ENCODE data around the gene TREH.

TREH gene

DNA sequence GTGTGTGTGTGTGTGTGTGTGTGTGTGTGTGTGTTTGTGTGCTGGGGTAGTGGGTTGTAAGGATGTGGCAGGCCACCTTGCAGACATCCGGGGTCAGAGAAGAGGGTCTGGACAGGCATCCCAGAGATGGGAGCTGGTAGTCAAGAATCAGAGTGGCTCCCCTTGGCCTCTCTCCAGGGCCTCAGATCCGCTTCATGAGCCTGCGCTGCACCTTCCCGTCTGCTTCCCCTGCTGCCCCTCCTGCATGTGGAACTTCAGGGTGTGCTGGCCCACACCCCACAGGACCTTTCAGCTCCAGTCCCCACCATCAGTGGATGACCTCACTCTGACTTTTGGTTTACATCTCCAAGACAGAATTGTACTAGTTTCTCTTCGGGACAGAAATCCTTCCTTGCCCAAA, 31.2 kb downstream of the TREH start:
- no peak for DNase-seq (ENCODE audit: low spot score)

GRCh38 chr11:118646393-118646792, 33.1 kb downstream of the TREH start:
- DNase-seq (ENCODE audit: low spot score), result no peak

DNA sequence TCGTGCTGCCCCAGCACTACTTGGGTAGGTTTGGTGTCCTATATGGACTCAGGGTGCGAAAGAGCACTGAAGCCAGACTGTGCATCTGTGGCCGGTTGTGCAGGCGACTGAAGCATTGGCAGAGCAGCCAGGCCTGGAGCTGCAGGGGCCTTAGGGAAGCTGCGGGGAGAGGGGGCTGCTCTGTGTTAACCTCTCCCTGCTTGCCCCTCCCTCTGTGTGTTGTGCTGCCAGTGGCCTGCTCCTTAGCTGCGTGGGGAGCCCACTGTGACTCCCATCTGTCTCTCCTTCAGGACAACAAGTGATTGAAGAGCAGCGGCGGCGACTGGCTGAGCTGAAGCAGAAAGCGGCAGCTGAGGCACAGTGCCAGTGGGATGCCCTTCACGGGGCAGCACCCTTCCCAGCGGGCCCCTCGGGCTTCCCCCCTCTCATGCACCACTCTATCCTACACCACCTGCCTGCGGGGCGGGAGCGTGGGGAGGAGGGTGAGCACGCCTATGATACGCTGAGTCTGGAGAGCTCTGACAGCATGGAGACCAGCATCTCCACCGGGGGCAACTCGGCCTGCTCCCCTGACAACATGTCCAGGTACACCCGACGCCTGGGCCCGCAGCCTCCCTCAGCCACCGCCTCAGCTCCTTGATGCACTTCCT, 34.3 kb downstream of the TREH start:
- no peak for DNase-seq (ENCODE audit: low spot score)

DNA sequence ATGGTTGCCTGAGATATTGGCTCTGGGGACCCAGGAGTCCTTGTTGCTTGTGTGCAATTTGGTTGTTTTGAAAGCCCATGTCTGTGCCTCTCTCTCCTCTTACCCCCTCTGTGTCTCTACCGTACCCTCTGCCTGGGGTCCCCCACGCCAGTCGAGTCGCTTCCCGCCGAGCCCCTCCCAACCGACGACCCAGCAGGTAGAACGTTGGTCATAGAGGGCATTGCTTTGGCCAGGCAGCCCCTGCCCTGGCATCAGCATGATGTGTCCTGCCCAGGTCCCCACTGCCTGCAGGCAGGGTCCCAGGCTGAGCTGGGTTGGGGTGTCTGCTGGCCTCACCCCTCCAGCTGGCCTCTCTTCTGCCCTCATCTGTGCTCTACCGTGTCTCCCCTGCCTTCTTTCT, 35.0 kb downstream of the TREH start:
- no peak for DNase-seq (ENCODE audit: low spot score)

DNA sequence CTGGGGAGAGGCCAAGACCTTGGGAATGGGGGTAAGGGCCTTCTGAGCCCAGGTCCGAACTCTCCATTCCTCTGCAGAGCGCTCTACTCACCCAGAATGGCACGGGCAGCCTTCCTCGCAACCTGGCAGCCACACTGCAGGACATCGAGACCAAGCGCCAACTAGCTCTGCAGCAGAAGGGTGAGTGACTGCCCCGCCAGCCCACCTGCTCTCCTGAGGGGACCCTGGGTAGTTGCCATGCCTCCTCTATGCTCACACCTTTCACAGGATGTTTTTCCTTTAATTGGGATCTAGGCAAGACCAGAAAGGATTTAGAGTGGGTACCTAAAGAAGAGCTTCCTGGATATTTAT, 35.5 kb downstream of the TREH start:
- DNase-seq (ENCODE audit: low spot score), result no peak

DNA sequence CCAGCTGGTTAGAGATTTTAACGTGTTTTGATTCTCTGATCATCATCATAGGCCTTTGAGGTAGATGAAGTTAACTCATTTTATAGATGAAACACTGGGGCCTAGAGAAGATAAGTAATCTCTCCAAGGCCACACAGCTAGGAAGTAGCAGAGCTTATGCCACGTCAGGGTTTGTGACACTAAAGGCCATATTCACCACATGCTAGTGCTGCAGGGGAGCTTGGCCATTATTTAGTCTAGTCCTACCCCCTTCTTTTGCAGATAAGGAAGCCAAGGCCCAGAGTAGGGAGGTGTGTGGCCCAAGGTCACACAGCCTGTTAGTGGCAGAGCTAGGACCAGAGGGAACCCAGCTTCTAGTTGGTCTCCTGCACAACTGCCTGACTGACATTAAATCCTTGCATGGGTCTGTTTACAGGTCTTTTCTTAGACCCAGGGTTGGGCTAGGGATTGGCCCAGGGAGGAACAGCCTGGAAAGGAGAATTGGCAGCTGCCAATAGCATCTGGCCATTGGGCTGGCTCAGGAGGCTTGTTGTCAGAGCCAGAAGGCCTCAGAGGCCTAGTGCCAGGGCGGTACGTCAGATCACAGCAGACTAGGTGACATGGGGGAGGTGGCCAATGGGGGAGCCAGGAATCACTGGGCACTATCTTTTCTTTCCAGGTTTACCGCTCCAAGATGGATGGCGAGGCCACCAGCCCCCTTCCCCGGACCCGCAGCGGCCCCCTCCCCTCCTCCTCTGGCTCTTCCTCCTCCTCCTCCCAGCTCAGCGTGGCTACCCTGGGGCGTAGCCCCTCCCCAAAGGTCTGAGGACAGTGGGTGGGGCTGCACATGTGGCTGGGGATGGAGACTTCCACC, 36.1 kb downstream of the TREH start:
- no peak for DNase-seq (ENCODE audit: low spot score)

DNA sequence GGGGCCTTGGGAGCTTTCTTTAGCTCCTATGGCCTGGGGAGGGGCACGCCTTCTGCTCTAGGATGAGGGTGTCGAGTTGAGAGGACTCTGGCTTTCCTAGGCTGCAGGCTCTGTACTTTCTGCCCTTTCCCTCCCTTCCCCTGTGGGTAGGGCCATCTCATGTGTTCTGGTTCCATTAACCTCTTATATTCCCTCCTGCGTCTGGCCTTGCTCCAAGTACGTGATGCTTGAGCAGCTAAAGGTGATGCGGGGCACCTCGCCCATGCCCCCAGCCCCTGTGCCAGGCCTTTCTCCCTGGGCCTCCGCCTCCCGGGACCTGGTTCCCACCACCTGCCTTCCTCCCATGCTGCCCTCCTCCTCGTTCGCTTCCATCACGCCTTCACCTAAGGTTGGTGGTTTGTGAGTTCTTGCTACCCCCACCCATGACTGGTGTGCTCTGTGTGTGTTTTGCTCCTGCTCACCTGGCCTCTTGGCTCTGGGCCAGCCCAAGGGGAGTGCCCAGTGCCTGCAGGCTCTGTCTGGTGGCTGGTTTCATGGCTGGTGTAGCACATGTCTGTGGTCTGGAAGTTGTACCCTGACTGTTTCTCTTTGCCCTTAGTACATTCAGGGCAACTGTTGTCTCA, 37.9 kb downstream of the TREH start:
- DNase-seq (ENCODE audit: low spot score), result no peak

DNA sequence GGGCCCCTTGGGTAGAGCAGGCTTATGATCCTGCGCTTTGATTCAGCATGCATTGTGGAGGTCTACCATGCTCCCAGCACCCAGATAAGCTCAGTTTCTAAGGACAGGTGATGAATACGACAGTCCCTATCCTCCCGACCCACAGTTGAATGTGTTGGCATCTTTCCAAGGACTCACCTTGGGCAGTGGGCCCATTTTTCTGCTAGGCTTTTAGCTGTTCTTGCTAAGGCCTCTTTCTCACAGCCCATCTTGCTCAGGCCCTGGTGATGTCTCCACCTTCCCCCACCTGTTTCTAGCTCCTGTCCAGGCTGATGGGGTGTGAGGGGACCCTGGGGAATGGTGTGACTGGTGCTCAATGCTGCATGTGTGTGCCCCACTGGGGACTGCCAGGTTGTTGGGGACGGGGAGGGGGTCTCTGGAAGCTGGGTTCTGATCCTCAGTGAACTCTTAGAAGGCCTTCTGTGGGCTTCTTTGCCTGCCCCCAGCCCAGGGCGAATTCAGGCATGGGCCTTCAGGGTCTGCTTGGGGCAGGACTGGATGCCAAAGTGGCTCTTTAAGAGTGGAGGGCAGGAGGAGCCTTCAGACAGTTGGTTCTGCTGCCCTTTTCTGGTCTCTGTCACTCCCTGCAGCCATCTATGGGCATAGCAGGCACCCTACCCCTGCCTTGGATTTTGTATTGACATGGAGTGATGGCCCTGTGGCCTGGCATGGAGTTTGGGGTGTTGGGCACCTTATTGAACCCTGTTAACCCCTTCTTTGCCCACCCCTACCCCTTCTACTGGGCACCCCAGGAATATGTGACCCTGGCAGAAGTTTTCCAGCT, 38.9 kb downstream of the TREH start:
- DNase-seq (ENCODE audit: low spot score), result no peak

DNA sequence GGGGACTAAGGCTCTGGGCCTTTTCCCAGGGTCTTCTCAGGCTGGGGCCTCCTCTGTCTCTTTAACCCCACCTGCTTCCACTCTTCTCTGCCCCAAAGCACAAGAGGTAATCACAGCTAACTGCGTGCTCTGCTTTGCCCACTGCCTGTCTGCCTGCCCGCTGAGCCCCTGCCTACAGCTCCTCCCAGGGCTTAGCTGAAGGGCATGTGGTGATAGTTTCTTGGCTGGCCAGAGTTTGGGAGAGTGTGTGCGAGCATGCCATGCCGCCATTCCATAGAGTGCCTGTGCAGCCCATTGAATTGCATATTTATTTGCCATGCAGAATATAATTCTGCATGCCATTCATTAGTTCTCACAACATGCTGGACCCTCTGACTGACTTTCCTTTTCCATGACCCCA, 39.6 kb downstream of the TREH start:
- no peak for DNase-seq (ENCODE audit: low spot score)

GRCh38 chr11:118638726-118639125, 40.7 kb downstream of the TREH start:
- no peak for DNase-seq (ENCODE audit: low spot score)

DNA sequence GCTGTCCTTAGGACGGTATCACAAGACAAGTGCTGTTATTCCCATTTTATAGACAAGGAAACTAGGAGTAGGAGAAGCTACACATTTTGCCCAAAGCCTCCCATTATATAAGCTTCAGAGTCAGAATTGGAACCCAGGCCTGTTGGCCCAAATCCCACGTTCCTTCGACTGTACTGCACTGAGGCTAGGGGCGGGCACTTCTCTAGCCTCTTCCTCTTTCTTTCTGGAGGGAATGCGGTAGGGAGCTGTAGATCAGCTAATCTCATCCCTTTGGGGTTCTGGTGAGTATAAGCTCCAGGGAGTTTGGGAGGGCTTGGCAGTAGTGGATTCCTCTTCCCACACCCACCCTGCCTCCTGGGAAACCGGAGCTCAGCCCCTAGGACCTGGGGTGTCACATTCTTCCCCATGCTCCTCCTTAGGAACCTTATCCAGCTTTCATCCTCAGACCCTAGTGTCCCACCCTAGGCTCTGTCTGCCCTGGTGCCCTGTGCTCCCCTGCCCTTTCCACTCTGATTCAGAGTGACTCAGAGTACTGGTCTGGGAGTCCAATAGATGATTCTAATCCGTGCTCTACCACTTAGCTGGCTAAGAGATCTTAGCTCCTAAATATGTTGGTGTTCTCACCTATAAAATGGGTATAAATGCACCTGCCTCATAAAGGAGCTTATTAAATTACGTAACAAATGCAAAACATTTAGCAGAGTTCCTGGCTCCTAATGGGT, 42.7 kb downstream of the TREH start:
- DNase-seq (ENCODE audit: low spot score), result no peak

DNA sequence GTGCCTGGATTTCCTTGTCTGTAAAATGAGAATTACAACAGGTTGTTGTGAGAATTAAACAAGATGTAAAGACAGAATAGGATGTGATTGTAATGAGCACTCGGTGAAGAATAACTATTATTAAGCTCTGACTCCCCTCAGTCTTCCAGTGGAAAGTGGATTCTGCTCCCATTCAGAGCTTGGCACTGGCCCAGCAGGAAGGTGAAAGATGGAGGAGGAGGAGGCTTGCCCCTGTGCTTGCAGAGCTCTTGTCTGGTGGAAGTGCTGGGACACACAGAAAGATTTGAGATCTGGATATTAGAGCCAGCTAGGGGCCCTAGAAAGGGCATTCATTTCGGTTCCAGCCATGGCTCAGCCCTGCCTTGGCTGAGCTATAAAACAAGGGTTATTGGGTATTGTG, 43.8 kb downstream of the TREH start:
- no peak for DNase-seq (ENCODE audit: low spot score)

- no peak for DNase-seq (ENCODE audit: low spot score)
Observed at GRCh38 chr11:118635237-118635591, 44.2 kb downstream of the TREH start.

DNA sequence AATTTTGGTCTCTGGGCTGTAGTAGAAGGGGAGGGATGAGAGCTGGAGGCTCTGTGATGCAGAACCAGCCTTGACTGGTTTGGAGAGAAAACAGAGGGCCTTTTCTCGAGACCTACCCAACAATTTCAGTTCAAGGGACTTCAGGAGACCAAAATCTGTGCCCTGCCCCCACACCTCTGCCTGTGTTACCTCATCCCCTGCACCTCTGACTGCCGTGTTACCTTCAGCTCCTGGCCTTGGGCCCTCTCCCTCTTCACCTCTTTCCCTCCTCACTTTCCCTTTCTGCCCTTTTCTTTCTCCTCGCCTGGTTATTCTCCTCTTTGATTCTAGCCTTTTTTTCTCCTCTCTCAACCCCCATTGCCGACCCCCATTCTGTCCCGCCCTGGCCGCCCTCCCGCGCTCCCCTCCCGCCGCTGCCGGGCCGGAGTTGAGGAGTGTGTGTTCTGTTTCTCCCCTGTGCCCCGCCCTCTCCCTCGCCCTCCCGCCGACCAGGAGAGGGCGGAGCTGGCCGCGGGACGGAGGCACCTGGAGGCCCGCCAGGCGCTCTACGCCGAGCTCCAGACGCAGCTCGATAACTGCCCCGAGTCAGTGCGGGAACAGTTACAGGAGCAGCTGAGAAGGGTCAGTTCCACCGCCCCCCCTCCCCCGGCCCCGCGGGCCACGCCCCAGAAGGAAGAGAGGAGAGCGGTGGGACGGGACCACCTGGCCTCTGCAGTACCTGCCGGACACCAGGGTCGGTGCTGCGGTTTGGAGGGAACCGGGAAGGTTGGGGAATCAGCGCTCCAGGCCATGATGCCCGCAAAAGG, 44.8 kb downstream of the TREH start:
- DNase-seq (ENCODE audit: low spot score), result no peak

GRCh38 chr11:118633979-118634378, 45.5 kb downstream of the TREH start:
- no peak for DNase-seq (ENCODE audit: low spot score)

GRCh38 chr11:118633319-118633690, 46.1 kb downstream of the TREH start:
- DNase-seq (ENCODE audit: low spot score), result no peak

DNA sequence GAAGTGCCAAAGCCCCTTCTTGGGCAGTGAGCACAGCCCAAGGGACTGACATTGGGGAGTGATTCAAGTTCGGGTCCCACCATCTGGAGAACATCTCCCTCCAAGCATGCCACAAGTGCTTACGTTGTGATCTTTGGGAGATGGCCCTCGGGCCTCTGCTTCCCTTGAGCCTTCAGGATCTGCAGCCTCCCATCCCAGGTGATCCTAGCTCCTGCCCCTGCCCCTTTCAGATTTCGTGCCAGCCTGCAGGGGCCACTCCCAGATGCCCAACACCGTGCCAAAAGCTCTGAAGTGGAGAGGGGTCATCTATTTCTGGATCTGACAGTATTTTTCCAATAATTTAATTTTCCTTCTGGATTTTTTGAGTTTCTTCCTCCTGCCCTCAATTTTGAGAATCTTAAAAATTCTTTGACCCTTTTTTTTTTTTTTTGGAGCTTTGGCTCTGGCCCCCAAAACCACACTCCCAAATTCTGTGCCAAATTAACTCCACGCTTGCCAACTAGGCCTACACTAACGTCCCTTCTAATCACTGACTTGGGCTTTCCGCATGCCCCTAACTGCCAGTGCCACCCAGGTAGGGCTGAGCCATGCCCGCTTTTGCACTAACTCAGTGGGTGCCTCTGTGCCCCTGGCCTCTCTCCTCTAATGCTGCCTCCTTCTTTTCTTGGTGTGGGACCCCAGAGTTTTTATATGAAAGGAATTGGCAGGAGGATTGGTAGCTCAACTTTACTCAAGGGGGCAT, 46.7 kb downstream of the TREH start:
- no peak for DNase-seq (ENCODE audit: low spot score)

- no peak for DNase-seq (ENCODE audit: low spot score)
Observed at GRCh38 chr11:118631142-118631909, 48.1 kb downstream of the TREH start.

Measured in CD4-positive, alpha-beta T cell treated with Interleukin-2 at 100 ng/mL for 4 hours (primary cell).